Measurements from ENCODE around the gene CTNNBIP1.
"Not testable (repeated sequence)": the region's sequence is repeated elsewhere in the genome, so short reads cannot be mapped to it uniquely, and the experiment has no call there.

The CTNNBIP1 gene

GRCh38 chr1:9917901-9918300 is 7.8 kb upstream of the CTNNBIP1 start:
- no peaks in the 10 kb centered on the region for H3K9me3 ChIP-seq (ENCODE audit: low read length)
- H3K9ac ChIP-seq (ENCODE audit: low read length), result no peak overlapping the region
- no peak overlapping the region for H3K4me2 ChIP-seq (ENCODE audit: low read length)
- no peaks in the 10 kb centered on the region for H3K4me1 ChIP-seq (ENCODE audit: insufficient read depth, low read length, severe bottlenecking)
- no peaks in the 10 kb centered on the region for H3K27me3 ChIP-seq (ENCODE audit: insufficient read depth, low read length)
- no peak for TF ChIP-seq EZH2 (IDR thresholded peaks at IDR 0.05; ENCODE audit: borderline replicate concordance, low read length)
- no peak for TF ChIP-seq CTCF (IDR thresholded peaks at IDR 0.05; ENCODE audit: low read length)
- no peaks in the 10 kb centered on the region for H3K79me2 ChIP-seq (ENCODE audit: insufficient read depth, low read length)
- no peak overlapping the region for H3K27ac ChIP-seq (ENCODE audit: low read depth, low read length, poor library complexity, severe bottlenecking)
- no peak overlapping the region for H2AFZ ChIP-seq (ENCODE audit: low read length)
- H3F3A ChIP-seq (ENCODE audit: insufficient read depth, low read length), result no peaks in the 10 kb centered on the region
- H3K9me2 ChIP-seq (ENCODE audit: low read depth, low read length), result no peaks in the 10 kb centered on the region
- H3K4me3 ChIP-seq (ENCODE audit: low read depth, low read length, poor library complexity, severe bottlenecking), result no peak overlapping the region
- H3K36me3 ChIP-seq (ENCODE audit: insufficient read depth, low read length), result no peaks in the 10 kb centered on the region
- no peaks in the 10 kb centered on the region for H4K20me1 ChIP-seq (ENCODE audit: insufficient read depth, low read length)

GRCh38 chr1:9917495-9917894 is 7.4 kb upstream of the CTNNBIP1 start:
- not testable (repeated sequence) for H3F3A ChIP-seq (ENCODE audit: insufficient read depth, low read length); H4K20me1 ChIP-seq (ENCODE audit: insufficient read depth, low read length); H3K9me2 ChIP-seq (ENCODE audit: low read depth, low read length); H3K4me2 ChIP-seq (ENCODE audit: low read length); H3K79me2 ChIP-seq (ENCODE audit: insufficient read depth, low read length); H3K36me3 ChIP-seq (ENCODE audit: insufficient read depth, low read length); H2AFZ ChIP-seq (ENCODE audit: low read length); H3K4me3 ChIP-seq (ENCODE audit: low read depth, low read length, poor library complexity, severe bottlenecking); H3K27ac ChIP-seq (ENCODE audit: low read depth, low read length, poor library complexity, severe bottlenecking); H3K27me3 ChIP-seq (ENCODE audit: insufficient read depth, low read length); H3K4me1 ChIP-seq (ENCODE audit: insufficient read depth, low read length, severe bottlenecking); H3K9me3 ChIP-seq (ENCODE audit: low read length); H3K9ac ChIP-seq (ENCODE audit: low read length)

- no peaks in the 10 kb centered on the region for H3K27me3 ChIP-seq (ENCODE audit: insufficient read depth, low read length)
- H3F3A ChIP-seq (ENCODE audit: insufficient read depth, low read length), result no peaks in the 10 kb centered on the region
- no peak overlapping the region for H2AFZ ChIP-seq (ENCODE audit: low read length)
- H3K4me3 ChIP-seq (ENCODE audit: low read depth, low read length, poor library complexity, severe bottlenecking), result no peak overlapping the region
- H3K36me3 ChIP-seq (ENCODE audit: insufficient read depth, low read length), result no peaks in the 10 kb centered on the region
- no peak for TF ChIP-seq EZH2 (IDR thresholded peaks at IDR 0.05; ENCODE audit: borderline replicate concordance, low read length)
- TF ChIP-seq CTCF (IDR thresholded peaks at IDR 0.05; ENCODE audit: low read length), result no peak
- no peaks in the 10 kb centered on the region for H3K9me2 ChIP-seq (ENCODE audit: low read depth, low read length)
- H3K79me2 ChIP-seq (ENCODE audit: insufficient read depth, low read length), result no peaks in the 10 kb centered on the region
- peaks cover under 1% of the 10 kb centered on the region for H3K4me1 ChIP-seq (ENCODE audit: insufficient read depth, low read length, severe bottlenecking)
- H4K20me1 ChIP-seq (ENCODE audit: insufficient read depth, low read length), result no peaks in the 10 kb centered on the region
- H3K27ac ChIP-seq (ENCODE audit: low read depth, low read length, poor library complexity, severe bottlenecking), result no peak overlapping the region
- H3K9me3 ChIP-seq (ENCODE audit: low read length), result no peaks in the 10 kb centered on the region
- H3K9ac ChIP-seq (ENCODE audit: low read length), result no peak overlapping the region
- H3K4me2 ChIP-seq (ENCODE audit: low read length), result no peak overlapping the region
These were observed 6.4 kb upstream of the CTNNBIP1 start for GRCh38 chr1:9916452-9916851.

- Histone ChIP-seq H3F3A (ENCODE audit: insufficient read depth, low read length) (no peaks in the 10 kb centered on the region), H3K4me3 (ENCODE audit: low read depth, low read length, poor library complexity, severe bottlenecking) (no peak overlapping the region), H2AFZ (ENCODE audit: low read length) (no peak overlapping the region), H3K27me3 (ENCODE audit: insufficient read depth, low read length) (no peaks in the 10 kb centered on the region), H3K9ac (ENCODE audit: low read length) (no peak overlapping the region), H3K9me2 (ENCODE audit: low read depth, low read length) (no peaks in the 10 kb centered on the region), H3K27ac (ENCODE audit: low read depth, low read length, poor library complexity, severe bottlenecking) (no peak overlapping the region), H3K4me1 (ENCODE audit: insufficient read depth, low read length, severe bottlenecking) (peaks cover 9% of the 10 kb centered on the region), H3K4me2 (ENCODE audit: low read length) (no peak overlapping the region), H3K36me3 (ENCODE audit: insufficient read depth, low read length) (no peaks in the 10 kb centered on the region), H3K79me2 (ENCODE audit: insufficient read depth, low read length) (no peaks in the 10 kb centered on the region), H3K9me3 (ENCODE audit: low read length) (no peaks in the 10 kb centered on the region), H4K20me1 (ENCODE audit: insufficient read depth, low read length) (no peaks in the 10 kb centered on the region)
- TF ChIP-seq EZH2 (IDR thresholded peaks at IDR 0.05; ENCODE audit: borderline replicate concordance, low read length), result no peak
- TF ChIP-seq CTCF (IDR thresholded peaks at IDR 0.05; ENCODE audit: low read length), result peak; percentile 37; the same call in 1 of the 2 replicates
These were observed 4.5 kb upstream of the CTNNBIP1 start for GRCh38 chr1:9914610-9914937.
